ENCODE results near the gene PWWP2B.
A peak's percentile ranks its signal among the peaks of the same experiment; 100 is the strongest.

The PWWP2B gene

DNA sequence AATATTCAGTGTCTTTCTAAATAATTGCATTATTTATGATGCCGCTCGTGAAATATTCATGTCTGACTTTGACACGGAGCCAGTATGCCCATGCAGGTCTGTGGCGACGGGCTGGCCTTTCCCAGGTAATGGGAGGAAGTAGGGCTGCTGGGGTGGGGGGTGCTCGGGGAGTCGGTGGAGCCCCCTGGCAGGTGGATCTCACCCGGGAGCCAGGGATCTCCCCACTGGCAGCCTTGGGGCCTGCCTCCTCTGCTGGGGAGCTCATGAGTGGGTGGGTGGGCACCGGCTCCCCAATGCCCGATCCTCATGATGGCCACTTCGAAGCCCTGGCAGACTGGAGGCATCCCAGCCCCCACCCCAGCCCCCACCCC is 52.8 kb downstream of the PWWP2B start:
- DNase-seq, result no peak

- DNase-seq, result no peak
Measured at GRCh38 chr10:132450466-132450824, 53.4 kb downstream of the PWWP2B start.

DNA sequence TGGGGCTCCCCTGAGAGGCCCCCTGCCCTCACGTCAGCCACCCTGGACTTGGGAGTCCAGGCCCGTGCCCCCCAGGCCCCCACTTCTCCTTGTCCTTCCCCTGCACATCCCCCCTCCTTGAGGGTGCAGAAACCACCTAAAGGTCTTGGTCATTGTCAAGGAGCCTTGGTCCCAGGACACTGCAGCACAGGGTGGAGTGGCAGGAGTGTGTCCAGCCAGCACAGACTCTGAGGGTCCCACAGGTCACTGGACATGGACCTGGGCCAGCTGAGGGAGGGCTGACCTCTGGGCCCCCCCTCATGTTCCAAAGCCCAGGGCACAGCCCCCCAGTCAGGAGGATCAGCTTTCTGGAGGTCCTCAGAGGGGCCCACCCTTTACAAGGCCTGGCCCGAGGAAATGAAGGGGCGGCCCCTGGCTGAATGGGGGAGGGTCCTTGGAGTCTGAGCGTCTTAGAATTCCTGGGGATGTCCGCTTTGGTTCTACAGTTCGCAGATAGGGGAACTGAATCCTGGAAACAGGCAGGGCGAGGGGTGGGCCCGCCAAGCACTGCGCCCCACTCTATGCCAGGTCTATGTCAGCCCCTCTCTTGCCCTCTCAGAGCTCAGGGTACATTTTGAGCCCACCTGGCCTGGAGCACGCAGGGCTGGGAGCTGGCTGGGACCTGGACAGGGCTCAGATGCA is 54.0 kb downstream of the PWWP2B start:
- no peak for DNase-seq

- no peak for DNase-seq
Measured at GRCh38 chr10:132451506-132452215, 54.7 kb downstream of the PWWP2B start.

DNA sequence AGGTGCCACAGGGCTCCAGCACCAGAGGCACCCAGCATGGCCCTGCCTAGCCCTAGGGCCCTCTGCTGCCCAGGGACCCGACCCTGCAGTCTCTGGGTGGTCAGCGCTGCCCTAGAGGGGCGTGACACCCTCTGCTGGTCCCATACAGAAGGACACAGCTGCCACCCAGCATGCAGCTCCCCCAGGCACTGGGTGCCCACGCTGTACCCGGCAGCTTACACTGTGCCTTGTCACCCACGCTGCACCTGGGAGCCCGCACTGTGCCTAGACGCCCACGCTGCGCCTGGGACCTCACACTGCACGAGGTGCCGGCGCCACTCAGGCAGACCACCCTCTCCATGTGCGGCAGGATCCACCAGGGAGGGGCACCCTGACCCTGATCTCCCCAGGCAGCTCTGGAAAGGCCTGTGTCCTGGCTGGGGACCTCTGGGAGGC is 55.2 kb downstream of the PWWP2B start:
- DNase-seq, result peak; percentile 41

DNA sequence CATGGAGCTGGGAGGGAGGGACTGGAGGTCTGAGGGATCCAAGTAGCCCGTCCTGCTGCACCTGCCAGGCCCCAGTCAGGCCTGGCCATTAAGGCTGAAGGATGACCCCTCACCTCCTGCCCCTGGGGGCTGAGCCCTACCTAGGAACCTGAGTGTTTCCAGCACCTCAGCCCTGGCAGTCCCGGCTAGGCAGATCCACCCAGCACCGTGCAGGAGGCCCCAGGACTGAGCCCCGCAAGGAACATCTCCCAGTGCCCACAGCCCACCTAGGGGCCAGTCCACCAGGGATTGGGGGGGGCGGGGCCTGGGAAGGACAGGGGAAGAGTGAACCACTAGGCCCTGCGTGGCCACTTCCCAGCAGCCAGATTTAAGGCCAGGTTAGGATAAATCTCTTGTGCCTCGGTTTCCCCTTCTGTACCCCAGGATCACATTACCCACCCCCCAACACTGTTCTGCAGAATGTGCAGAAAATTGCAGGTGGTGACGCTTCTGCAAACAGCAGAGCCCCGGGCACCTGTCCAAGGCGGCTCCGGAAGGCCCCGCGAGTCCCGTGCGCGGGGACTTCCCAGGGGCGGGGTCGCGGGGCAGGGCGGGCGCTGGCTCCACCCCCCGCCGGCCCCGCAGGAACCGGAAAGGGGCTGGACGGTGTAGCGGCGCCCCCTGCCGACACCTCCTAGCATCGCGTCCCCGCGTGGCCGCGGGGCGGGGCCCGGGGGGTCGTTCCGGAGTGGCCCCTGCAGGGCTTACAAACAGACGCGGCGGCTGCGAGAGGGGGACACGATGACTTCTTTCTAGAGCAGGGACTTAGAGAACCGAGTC is 55.9 kb downstream of the PWWP2B start:
- peak; percentile 90 for DNase-seq

GRCh38 chr10:132453470-132453861 is 56.5 kb downstream of the PWWP2B start:
- no peak for DNase-seq

- no peak for DNase-seq
Measured at GRCh38 chr10:132454296-132455198, 57.5 kb downstream of the PWWP2B start.

DNA sequence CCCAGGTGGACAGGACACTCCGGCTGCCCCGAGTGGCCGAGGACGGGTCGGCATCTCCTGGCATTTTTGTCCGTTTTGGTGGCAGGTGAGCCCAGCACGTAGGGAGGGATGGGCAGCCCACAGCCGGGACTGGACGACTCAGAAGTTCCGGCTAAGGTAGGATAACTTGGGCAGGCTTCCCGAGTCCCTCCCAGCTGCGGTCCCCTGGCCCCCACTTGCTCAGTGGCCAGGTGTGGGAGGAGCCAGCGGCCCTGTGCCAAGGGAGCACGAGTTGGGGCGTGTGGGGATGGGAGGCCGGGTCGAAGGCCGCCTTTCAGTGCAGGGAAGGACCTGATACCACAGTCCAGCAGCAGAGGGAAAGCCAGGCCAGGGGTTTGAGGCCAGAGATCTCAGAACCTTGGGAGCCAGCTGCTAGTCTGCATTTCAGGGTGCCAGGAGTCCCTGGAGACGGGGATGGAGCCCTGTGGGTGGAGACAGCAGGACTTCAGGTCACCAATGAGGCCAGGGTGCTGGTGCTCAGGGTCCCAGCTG is 58.5 kb downstream of the PWWP2B start:
- DNase-seq, result no peak

- no peak for DNase-seq
Measured at GRCh38 chr10:132455986-132456847, 59.2 kb downstream of the PWWP2B start.

DNA sequence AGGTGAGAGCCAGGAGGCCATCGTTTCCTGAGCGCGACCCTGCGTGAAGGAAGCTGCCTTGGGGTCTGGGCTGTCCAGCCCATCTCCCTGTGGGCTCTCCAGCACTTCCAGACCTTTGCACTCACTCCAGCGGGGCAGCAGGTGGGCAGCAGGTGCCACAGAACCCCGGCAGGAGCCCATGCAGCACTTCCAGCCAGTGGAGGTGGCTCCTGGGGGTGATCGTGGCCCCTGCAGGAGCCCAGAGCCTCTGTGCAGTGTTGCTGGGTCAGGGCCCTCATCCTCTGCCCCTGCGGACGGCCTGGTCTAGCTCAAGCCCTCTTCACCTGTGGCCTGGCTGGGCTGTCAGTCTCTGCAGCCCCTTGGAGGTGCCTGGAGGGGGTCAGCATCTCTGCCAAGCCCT is 59.9 kb downstream of the PWWP2B start:
- DNase-seq, result no peak

GRCh38 chr10:132457328-132458070 is 60.5 kb downstream of the PWWP2B start:
- DNase-seq, result peak; percentile 31

- DNase-seq, result no peak
Measured at GRCh38 chr10:132458071-132458585, 61.1 kb downstream of the PWWP2B start.

DNA sequence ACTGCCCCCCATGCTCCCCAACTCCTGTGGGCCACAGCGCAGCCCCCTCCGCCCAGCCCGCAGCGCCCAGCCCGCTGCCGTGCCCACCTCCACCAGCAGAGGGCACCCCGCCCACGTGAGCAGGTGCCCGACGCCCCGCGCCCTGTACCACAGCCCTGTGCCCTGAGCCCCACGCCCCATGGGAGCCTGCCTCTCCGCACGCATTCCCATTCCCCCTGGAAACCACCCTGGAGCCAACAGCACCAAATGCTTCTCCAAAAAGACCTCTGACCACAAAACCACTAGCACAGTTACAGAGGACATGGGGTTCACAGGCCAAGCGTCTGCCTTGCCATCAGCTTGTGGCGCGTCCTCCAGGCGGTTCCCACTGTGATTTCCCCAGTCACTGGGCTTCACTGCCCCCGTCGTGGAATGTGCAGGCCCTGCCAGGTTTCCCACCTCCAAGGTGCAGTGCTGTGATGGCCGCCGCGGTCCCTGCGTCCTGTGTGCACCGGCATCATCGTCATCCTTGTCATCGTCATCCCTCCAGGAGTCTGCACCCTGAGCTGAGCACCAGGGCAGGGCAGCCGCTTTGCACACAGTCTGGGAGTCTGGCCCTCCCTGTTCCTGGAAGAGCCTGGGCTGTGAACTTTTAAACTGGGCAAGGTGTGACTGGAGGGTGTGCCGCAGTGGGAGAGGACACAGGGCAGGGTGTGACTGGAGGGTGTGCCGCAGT is 61.7 kb downstream of the PWWP2B start:
- DNase-seq, result peak; percentile 72

DNA sequence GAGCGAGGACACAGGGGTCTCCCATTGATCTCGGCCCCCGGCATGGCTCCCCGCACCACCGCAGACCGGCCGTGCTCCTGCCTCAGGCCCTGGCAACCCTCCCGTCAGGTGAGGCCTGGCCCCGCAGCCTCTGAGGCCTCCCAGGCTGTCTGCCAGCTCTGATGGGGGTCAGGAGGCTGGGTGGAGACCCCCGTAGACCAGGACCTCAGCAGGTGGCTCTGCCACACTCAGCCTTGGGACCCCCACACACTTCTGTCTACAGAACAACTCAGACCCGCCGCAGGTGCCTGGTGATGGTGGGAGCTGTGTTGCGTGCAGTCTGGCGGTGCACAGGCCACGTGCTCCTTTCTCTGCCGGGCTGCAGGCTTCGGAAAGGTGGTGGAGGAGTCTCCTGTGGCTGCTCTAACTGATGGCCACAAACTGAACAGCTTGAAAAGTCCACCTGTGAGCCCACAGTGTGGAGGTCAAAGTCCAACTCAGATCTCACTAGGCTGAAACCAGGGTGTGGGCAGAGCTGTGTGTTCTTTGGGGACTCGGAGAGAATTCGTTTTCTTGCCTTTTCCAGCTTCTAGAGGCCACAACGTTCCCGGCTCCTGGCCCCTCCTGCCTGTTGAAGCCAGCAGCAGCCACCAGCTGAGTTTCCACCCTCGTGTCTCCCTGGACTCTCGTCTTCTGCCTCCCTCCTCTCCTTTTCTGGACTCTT is 62.5 kb downstream of the PWWP2B start:
- DNase-seq, result no peak

DNA sequence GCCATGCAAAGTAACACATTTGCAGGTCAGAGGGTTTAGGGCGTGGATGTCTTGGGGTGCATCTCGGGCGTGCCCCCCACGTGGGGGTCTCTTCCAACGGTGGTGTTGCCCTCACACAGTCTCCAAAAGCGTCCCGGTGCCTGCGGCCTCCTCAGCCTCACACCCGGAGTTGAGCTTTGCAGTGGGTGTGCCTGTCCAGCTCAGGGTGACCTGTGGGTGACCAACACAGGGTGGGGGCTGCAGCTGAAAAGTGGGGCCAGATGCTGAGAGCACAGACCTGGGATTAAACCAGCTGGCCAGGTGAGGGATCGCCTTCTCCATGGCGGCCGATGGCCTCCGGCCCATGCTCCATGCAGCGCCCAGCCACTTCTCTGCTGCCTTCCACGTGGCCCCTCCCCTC is 63.1 kb downstream of the PWWP2B start:
- DNase-seq, result no peak

- no peak for DNase-seq
Measured at GRCh38 chr10:132460691-132461090, 63.7 kb downstream of the PWWP2B start.

DNA sequence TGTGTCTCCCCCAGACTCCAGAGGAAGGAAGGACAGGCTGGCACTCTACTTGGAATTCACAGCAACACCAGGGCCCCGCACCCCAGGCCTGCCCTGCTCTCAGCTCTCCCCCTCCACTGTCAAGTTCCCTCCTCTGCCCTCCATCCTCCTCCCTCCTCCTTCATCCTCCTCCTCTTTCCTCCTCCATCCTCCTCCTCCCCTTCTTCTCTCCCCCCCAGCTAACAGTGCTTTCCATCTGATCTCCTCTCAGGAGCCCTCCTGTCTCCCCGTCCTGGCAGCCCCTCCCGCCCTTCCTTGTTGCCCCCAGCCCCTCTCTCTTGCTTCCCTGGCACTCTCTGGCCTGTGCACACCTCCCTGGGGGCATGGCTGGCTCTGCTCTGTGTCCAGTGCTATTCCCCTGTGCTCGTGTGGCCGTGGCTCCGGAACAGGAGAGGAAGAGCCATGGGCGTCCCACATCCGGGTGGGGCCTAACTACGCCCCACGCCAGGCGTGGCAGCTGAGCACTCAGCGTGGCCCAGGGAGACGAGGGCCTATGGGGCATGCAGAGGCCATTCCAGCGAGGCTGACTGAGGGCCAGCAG is 64.2 kb downstream of the PWWP2B start:
- no peak for DNase-seq

Data from activated CD4-positive, alpha-beta T cell treated with anti-CD3 and anti-CD28 coated beads for 48 hours (primary cell).